PFSK-1 (cell line): ENCODE measurements around the gene RASGRP3.

Experiments
- POLR2AphosphoS5 ChIP-seq: IDR thresholded peaks from 2 replicates; pipeline ENCODE4 v1.6.1; 2012; ENCODE audit warnings: low read depth, mild to moderate bottlenecking, control low read depth, low read length, moderate library complexity
- REST ChIP-seq, 2 experiments: IDR thresholded peaks; 2 replicates each; pipeline versions ENCODE4 v1.6.1 to v1.8.0; 2011 to 2012; ENCODE audit warnings: low read depth in 2 of 2, low read length in 2 of 2, control low read depth in 1 of 2, inconsistent platforms in 1 of 2, mild to moderate bottlenecking in 1 of 2, moderate library complexity in 1 of 2; ENCODE audit not compliant: insufficient read depth in 1 of 2

GRCh38 chr2:33511141-33511540 is 34.7 kb downstream of the RASGRP3 start:
- no peak for TF ChIP-seq POLR2AphosphoS5
- TF ChIP-seq REST (IDR thresholded peaks at IDR 0.05; ENCODE audit: insufficient read depth in 1 of 2, low read depth in 2 of 2, low read length in 2 of 2): no peak
